GM20431 (cell line): Measurements from ENCODE around the gene ACAA2.

Experiments used
- in situ Hi-C: fragments of 300-500 bp; cut with MseI, MboI; formaldehyde crosslinking; loops from one replicate; pipeline ENCODE4 v1.15.0; 2020; ENCODE audit warnings: low sequenced_read_pairs; ENCODE audit not compliant: unreplicated experiment

ACAA2 gene

DNA sequence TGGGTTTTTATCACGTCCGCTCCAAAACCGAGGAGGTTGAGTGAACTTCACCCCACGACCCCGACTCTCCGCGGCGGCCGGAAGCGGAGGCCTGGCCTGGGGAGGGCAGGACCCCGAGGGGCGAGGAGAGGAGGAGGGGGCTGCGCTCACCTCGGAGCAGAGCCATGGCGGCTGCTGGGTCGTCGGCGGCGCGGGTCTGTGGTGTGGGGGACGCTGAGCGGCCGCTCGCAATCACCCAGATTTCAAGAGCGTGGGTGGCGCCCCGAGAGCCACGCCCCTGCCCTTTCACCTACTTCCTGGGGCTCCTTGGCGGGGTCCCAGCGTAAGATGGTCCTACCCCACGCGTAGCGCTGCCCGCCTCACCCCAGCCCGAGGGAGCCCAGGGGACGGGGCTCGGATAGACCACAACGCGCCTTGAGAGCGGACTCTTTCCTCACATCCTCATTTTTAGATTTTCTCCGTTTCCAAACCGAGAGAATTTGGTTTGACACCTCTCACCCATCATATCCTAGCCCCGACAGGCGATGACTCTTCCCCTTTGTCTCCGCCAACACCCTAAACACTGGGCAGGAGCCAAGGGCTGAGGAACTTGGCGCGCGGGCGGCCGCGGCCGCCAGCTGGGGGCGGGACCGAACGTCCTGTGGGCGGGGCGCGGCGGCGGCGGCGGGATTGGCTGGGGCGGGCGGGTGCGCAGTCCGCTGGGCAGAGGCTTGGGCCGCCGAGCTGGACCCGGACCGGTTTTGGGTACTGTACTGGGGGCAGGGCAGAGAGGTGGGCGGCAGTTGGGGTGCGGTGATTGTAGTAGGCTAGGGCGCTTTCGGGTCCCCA lies at the start of gene ACAA2:
Gene ACAA2 (minus strand): TSS at position 215 of the 828 bp plus-strand sequence. CDS start 49 bp downstream, at position 166.
- in situ Hi-C loops, result no loop called here

GRCh38 chr18:49862656-49863385 lies 49.5 kb upstream of the ACAA2 start:
- in situ Hi-C loops, result no loop called here

DNA sequence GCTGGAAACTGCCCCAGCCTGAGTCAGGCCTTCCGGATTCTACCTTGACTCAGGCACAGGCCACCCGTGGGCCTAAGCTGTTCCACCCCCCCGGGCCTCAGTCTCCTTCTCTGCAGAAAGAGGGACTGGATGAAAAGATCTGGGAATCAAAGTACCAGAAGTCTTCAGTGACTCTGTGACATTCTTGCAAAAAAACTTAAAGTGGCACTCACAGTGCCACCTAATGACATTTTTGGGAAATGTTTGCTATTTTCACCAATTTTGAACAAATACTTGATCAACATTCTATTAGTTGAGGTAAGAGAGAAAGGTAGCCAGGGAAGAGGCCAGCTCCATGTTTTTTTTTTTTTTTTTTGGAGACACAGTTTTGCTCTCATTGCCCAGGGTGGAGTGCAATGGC lies 48.3 kb upstream of the ACAA2 start:
- in situ Hi-C loops, result no loop called here

- in situ Hi-C loops, result loop anchor here (10.0 kb wide), 1 partner anchor 345 kb away; no protein-coding TSS in a partner anchor
These were observed 46.4 kb upstream of the ACAA2 start for GRCh38 chr18:49859725-49860124.

- in situ Hi-C loops, result loop anchor here (10.0 kb wide), 1 partner anchor 344 kb away; no protein-coding TSS in a partner anchor
These were observed 45.7 kb upstream of the ACAA2 start for GRCh38 chr18:49859021-49859359.

DNA sequence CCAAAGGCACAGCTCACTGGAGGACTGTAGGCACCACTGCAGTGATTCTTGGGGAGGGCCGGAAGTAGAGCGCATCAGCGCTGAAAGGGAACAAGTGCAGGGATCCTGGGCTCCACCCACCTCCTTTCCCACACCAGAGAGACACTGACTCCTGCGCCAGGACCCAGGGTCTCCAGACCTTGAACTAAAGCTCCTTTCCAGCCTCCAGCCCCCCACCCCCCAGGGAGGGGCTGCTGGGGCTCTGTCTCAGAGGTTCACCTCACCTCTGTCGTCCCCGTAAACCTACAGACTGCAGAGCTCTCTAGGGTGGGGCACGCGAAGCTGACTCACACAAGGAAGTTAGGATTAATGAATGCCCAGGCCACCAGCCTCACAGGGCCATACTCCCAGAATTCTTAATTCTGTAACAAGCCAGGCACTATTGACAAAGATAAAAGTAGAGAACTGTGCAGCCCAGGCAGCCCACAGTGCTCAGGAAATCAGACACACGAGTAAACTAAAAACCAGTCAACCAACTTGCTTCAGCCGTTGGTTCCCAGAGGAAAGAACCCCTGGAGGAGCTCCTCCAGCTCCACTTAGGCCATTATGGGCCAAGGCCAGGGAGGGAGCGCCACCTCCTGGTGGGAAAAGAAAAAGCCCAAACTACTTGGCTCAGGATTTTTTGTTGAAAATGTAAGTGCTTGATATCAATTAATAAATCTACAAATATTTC lies 45.1 kb upstream of the ACAA2 start:
- in situ Hi-C loops, result loop anchor here (10.0 kb wide), 1 partner anchor 344 kb away; no protein-coding TSS in a partner anchor

GRCh38 chr18:49857708-49858107 lies 44.4 kb upstream of the ACAA2 start:
- in situ Hi-C loops, result loop anchor here (10.0 kb wide), 1 partner anchor 343 kb away; no protein-coding TSS in a partner anchor

DNA sequence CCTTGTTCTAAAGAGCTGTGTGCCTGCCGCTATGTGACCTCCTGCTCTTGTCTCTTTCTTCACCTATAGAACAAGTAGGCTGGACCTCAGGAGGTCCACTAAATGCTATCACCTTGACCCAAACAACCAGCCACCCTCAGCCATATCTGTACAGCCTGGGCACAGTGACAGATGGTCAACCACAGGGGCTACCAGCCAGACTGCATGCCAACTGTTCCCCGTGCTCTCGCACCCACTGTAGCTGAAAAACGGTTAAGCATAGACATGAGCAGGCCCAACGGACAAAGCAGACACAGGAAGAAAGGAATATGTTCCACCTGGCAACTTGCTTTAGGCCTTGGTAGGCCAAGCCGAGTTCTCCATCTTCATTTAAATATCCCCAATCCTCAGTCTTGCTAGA lies 43.2 kb upstream of the ACAA2 start:
- in situ Hi-C loops, result loop anchor here (10.0 kb wide), 1 partner anchor 342 kb away; no protein-coding TSS in a partner anchor

DNA sequence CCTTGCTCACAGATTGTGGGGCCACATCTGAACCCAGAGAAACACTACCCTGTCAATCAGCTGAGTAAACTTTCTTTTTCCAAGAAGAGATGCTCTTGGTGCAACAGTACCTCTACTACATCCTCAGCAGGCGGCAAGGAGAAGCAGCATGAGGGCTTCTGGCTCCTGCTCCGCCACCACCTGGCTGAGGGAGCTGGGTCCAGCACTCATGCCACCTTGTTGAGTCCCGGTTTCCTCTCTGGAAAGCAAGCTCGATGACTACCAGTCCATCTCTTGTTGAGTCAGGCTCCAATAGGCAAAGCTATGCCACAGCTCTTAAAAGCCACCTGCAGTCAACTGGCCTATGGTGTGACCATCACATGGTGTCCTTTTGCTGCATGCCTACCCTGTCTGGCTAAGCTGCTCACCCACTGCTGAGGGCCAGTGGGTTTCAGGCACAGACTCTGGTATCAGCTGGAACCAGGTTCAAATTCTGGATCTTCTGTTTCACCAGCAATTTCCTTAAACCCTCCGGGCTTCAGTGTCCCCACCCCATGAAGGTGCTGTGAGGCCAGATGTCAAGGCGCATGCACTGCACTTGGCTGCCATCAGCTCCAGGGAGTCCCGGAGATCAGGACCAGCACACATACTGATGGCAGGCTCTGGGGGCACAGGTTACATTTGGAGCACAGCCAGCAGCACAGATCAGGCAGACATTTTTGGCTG lies 42.5 kb upstream of the ACAA2 start:
- in situ Hi-C loops, result loop anchor here (10.0 kb wide), 1 partner anchor 341 kb away; no protein-coding TSS in a partner anchor

DNA sequence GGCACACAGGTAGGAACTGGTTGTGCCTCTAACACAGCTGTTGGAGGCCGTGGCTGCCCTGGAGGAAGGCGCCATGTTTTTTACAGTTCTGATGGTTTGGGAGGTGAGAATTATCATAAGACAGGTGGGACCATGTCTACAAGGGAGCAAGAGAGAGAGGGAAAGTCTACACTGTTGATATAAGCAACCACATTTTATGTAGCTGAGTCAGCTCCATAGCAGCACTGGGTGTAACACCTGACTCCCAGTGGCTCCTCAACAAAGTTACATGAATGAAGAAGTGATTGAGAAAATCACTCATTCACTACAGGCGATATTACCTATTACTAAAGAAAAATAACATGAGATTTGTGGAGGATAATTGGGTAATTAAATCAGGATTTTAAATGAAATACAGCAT lies 41.3 kb upstream of the ACAA2 start:
- in situ Hi-C loops, result loop anchor here (10.0 kb wide), 1 partner anchor 340 kb away; no protein-coding TSS in a partner anchor

GRCh38 chr18:49853436-49853835 lies 40.1 kb upstream of the ACAA2 start:
- in situ Hi-C loops, result loop anchor here (10.0 kb wide), 1 partner anchor 339 kb away; no protein-coding TSS in a partner anchor

DNA sequence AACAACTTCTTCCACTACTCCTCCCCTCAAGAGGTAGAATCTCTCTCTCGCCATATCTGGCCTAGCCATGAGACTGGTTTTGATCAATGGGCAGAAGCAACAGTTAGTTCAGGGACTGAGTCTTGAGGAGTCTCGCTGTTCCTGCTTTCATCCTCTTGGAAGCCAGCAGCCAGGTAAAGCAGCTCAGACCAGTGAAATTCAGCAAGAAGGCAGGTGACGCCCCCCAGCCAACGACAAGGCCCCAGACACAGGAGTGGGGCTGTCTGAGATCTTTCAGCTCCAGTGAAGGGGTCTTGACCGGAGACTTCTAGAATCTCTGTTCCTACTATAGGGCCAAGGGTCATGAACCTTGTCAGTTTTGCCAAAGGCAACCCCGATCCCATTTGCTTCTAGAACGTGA lies 39.7 kb upstream of the ACAA2 start:
- in situ Hi-C loops, result loop anchor here (10.0 kb wide), 1 partner anchor 338 kb away; no protein-coding TSS in a partner anchor

DNA sequence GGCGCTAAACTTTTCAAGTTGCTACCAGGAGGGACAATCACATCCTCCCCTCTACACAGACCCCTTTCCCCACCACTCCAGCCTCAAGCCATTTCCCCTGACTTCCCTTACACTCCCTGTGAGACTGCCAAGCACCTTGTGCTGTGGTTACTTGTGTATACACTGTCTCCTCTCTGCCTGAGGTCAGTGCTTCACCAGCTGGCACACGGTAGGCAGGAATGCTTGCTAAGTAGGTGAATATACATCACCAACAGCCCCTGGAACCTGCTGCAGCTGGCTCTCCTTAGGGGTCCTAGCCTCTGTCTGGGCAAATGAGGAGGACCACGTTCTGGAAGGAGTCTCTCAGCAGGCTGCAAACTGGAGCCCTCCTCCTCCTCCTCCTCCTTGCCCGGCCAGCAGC lies 38.3 kb upstream of the ACAA2 start:
- in situ Hi-C loops, result loop anchor here (10.0 kb wide), 1 partner anchor 337 kb away; no protein-coding TSS in a partner anchor

GRCh38 chr18:49850636-49851035 lies 37.3 kb upstream of the ACAA2 start:
- in situ Hi-C loops, result loop anchor here (10.0 kb wide), 1 partner anchor 336 kb away; no protein-coding TSS in a partner anchor

DNA sequence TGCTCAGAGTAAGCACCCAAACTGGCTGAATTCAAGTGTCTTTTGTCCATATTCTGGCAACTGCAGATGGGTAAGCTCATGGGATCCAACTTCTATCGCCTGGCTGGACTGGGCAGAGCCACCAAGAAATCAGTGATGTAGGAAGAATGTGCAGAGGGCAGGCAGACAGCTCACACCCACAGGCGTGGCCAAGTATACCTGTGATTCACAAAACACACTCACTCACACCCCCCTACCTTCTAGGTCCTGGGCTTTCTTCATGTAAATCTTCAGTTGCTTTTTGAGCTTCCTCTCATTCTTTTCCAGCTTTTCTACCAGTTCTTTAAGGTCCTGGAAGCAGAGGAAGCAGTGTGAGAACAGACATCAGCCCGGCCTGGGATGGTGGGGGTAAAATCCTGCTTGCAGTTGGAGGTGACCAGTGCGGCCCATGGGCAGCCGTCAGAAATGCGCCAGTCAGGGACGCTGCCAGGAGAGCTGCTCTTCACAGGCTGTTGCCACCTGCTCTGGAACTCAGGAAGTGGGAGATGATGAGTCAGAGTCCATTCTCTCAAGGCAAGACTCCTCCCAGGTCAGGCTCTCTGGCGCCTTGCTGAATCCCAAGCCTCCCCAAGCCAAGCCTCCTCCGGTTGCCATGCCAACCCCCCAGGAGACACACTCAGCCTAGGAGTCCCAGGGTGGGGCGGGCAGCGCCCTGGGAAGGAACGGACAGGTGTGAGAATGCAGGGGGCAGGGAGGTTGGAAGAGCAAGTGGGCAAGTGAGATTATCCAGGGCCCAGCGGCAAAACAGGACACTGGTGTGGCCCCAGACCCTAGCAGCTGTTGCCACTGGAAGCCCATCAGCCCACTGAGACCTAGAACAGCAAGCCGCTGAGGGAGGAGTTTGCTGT lies 36.2 kb upstream of the ACAA2 start:
- in situ Hi-C loops, result loop anchor here (10.0 kb wide), 1 partner anchor 335 kb away; no protein-coding TSS in a partner anchor

GRCh38 chr18:49848115-49848514 lies 34.8 kb upstream of the ACAA2 start:
- in situ Hi-C loops, result no loop called here

DNA sequence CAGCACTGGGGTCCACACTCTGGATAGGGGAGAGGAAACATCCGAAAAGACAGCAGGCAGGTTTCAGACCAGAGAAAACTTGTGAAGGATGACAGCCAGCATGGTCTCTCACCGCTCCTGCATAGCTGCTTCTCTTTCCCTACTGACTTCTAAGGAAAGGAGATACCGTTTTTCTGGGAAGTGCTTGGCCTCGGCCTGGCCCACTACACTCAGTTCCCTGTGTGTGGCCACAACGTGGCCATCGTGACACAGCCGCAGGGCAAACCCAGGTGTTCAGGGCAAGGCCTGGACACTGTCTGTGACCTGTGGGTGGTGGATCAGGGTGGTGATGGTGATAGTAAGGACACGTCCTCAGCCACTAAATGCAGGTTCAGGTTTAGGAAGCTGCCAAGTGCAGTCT lies 34.2 kb upstream of the ACAA2 start:
- in situ Hi-C loops, result no loop called here

GRCh38 chr18:49846718-49847470 lies 33.6 kb upstream of the ACAA2 start:
- in situ Hi-C loops, result no loop called here
